Inferior parietal cortex (tissue), 1 donor: Measurements from ENCODE around the gene DCDC1.
A peak's percentile ranks its signal among the peaks of the same experiment; 100 is the strongest.

Experiments used
- DNase-seq: peaks from one replicate; pipeline ENCODE4 v3.0.0-alpha.2; 2016; ENCODE audit errors: extremely low spot score

Gene DCDC1

GRCh38 chr11:31369348-31370329 lies at the start of gene DCDC1, which contains the start of gene DNAJC24:
Gene DCDC1, minus strand, starts transcription at chr11:31369739. Its CDS starts 41,459 bp downstream, at chr11:31328280.
Gene DNAJC24, plus strand, starts transcription at chr11:31369860. Its CDS starts 889 bp downstream, at chr11:31370749.
- DNase-seq: peak; percentile 95

GRCh38 chr11:31419138-31419537 lies 49.6 kb upstream of the DCDC1 start:
- DNase-seq: no peak

GRCh38 chr11:31417816-31418215 lies 48.3 kb upstream of the DCDC1 start:
- DNase-seq: no peak

GRCh38 chr11:31417357-31417756 lies 47.8 kb upstream of the DCDC1 start:
- DNase-seq: no peak

- DNase-seq: no peak
Observed at GRCh38 chr11:31415435-31415834, 45.9 kb upstream of the DCDC1 start.

GRCh38 chr11:31414338-31414737 lies 44.8 kb upstream of the DCDC1 start:
- DNase-seq: no peak

GRCh38 chr11:31412946-31413345 lies 43.4 kb upstream of the DCDC1 start:
- no peak for DNase-seq

GRCh38 chr11:31408201-31408600 lies 38.7 kb upstream of the DCDC1 start:
- DNase-seq: no peak

- no peak for DNase-seq
Observed at GRCh38 chr11:31404614-31405013, 35.1 kb upstream of the DCDC1 start.

GRCh38 chr11:31397239-31397834 lies 27.8 kb upstream of the DCDC1 start:
- DNase-seq: peak; percentile 72

GRCh38 chr11:31387379-31387778 lies 17.8 kb upstream of the DCDC1 start:
- DNase-seq: no peak

- DNase-seq: no peak
Observed at GRCh38 chr11:31383116-31383515, 13.6 kb upstream of the DCDC1 start.

- DNase-seq: no peak
Observed at GRCh38 chr11:31375879-31376278, 6.3 kb upstream of the DCDC1 start.

GRCh38 chr11:31366795-31367194 lies 2.7 kb downstream of the DCDC1 start:
- no peak for DNase-seq

- DNase-seq: no peak
Observed at GRCh38 chr11:31361743-31362142, 7.8 kb downstream of the DCDC1 start.

- no peak for DNase-seq
Observed at GRCh38 chr11:31355817-31356216, 13.7 kb downstream of the DCDC1 start.

GRCh38 chr11:31355131-31355530 lies 14.4 kb downstream of the DCDC1 start:
- DNase-seq: no peak

- DNase-seq: no peak
Observed at GRCh38 chr11:31351168-31351567, 18.4 kb downstream of the DCDC1 start.

GRCh38 chr11:31340903-31341572 lies 28.5 kb downstream of the DCDC1 start:
- no peak for DNase-seq

- no peak for DNase-seq
Observed at GRCh38 chr11:31337806-31338205, 31.7 kb downstream of the DCDC1 start.

GRCh38 chr11:31328697-31329096 lies 40.8 kb downstream of the DCDC1 start:
- no peak for DNase-seq

GRCh38 chr11:31327417-31327816 lies 42.1 kb downstream of the DCDC1 start:
- no peak for DNase-seq
